Activated T-helper 2 cell treated with anti-CD3 and anti-CD28 coated beads, Interferon-gamma antibody, Interleukin-2, Interleukin-4, amounts not matched to agents 10 μg/mL and 5 μg/mL and 100 μg/mL, durations not matched to agents 14 hours and 24 hours and 36 hours (primary cell): ENCODE data around the gene FAM209A. TPM values are rescaled to one million over a fixed set of nuclear protein-coding genes. Genes with fewer than 3 reads are reported as not detected.
"Not testable (repeated sequence)": the region's sequence is repeated elsewhere in the genome, so short reads cannot be mapped to it uniquely, and the experiment has no call there.

Experiments used
- DNase-seq: peaks from one replicate; pipeline ENCODE4 v3.0.0; 2021; ENCODE audit warnings: low spot score
- H3K27ac Mint-ChIP-seq: one replicate; pipeline ENCODE4 v1.8.0; 2021; ENCODE audit warnings: mixed read lengths
- H3K27me3 Mint-ChIP-seq: one replicate; pipeline ENCODE4 v1.8.0; 2021; ENCODE audit warnings: low read depth, mixed read lengths
- H3K36me3 Mint-ChIP-seq: one replicate; pipeline ENCODE4 v1.8.0; 2021; ENCODE audit warnings: low read depth, mixed read lengths
- H3K4me1 Mint-ChIP-seq: one replicate; pipeline ENCODE4 v1.8.0; 2021; ENCODE audit warnings: low read depth, mixed read lengths
- H3K4me3 Mint-ChIP-seq: one replicate; pipeline ENCODE4 v1.8.0; 2021; ENCODE audit warnings: low read depth, mild to moderate bottlenecking, moderate library complexity, mixed read lengths
- H3K9me3 Mint-ChIP-seq: one replicate; pipeline ENCODE4 v1.8.0; 2021; ENCODE audit warnings: mixed read lengths
- intact Hi-C: fragments of 100-400 bp; cut with micrococcal nuclease; formaldehyde crosslinking; loops from one replicate; pipeline ENCODE4 v1.15.1; 2023
- total RNA-seq: library from RNA; stranded (reverse); gene quantifications from 2 replicates; pipeline ENCODE4 v1.2.3, GENCODE V29; 2022

FAM209A gene
- 1.2 and 1.7 TPM in 2 replicates for total RNA-seq

GRCh38 chr20:56524444-56524843 lies at the start of gene FAM209A:
Gene FAM209A, plus strand, starts transcription at chr20:56524744. Its CDS starts 65 bp downstream, at chr20:56524809.
- H3K4me3 Mint-ChIP-seq, H3K27ac Mint-ChIP-seq, H3K4me1 Mint-ChIP-seq, H3K27me3 Mint-ChIP-seq, intact Hi-C loops, DNase-seq: not testable (repeated sequence)
- Mint-ChIP-seq H3K9me3 (peaks cover 18% of the 10 kb centered on the region), H3K36me3 (peaks cover 35% of the 10 kb centered on the region)

GRCh38 chr20:56483970-56484369 lies 40.6 kb upstream of the FAM209A start:
- DNase-seq: no peak
- Mint-ChIP-seq H3K4me1 (peaks cover 16% of the 10 kb centered on the region), H3K27me3 (no peaks in the 10 kb centered on the region), H3K4me3 (no peak overlapping the region), H3K36me3 (peaks cover 82% of the 10 kb centered on the region), H3K9me3 (no peaks in the 10 kb centered on the region), H3K27ac (peak overlapping the region; percentile 3)
- intact Hi-C loops: no loop called here

- Mint-ChIP-seq H3K4me1 (peaks cover 11% of the 10 kb centered on the region), H3K36me3 (peaks cover 78% of the 10 kb centered on the region), H3K27ac (no peak overlapping the region), H3K27me3 (no peaks in the 10 kb centered on the region), H3K9me3 (no peaks in the 10 kb centered on the region), H3K4me3 (no peak overlapping the region)
- no peak for DNase-seq
- intact Hi-C loops: no loop called here
Measured at GRCh38 chr20:56487216-56487615, 37.3 kb upstream of the FAM209A start.

- H3K4me3 Mint-ChIP-seq: no peak overlapping the region
- H3K9me3 Mint-ChIP-seq: no peaks in the 10 kb centered on the region
- intact Hi-C loops: no loop called here
- H3K27me3 Mint-ChIP-seq: no peaks in the 10 kb centered on the region
- no peak for DNase-seq
- H3K4me1 Mint-ChIP-seq: peaks cover 7% of the 10 kb centered on the region
- peaks cover 79% of the 10 kb centered on the region for H3K36me3 Mint-ChIP-seq
- H3K27ac Mint-ChIP-seq: no peak overlapping the region
Measured at GRCh38 chr20:56488566-56488965, 36.0 kb upstream of the FAM209A start.

GRCh38 chr20:56501116-56501515 lies 23.4 kb upstream of the FAM209A start:
- peaks cover 36% of the 10 kb centered on the region for H3K36me3 Mint-ChIP-seq
- intact Hi-C loops: no loop called here

GRCh38 chr20:56503916-56504315 lies 20.6 kb upstream of the FAM209A start:
- Mint-ChIP-seq H3K36me3 (peaks cover 19% of the 10 kb centered on the region), H3K27ac (no peak overlapping the region), H3K4me1 (peaks cover 10% of the 10 kb centered on the region), H3K9me3 (no peaks in the 10 kb centered on the region), H3K4me3 (no peak overlapping the region), H3K27me3 (no peaks in the 10 kb centered on the region)
- intact Hi-C loops: no loop called here
- no peak for DNase-seq

More at GRCh38 chr20:56501116-56501515, 23.4 kb upstream of the FAM209A start:
- Mint-ChIP-seq H3K4me1 (peaks cover 9% of the 10 kb centered on the region), H3K27ac (no peak overlapping the region), H3K9me3 (peaks cover 6% of the 10 kb centered on the region), H3K27me3 (no peaks in the 10 kb centered on the region), H3K4me3 (no peak overlapping the region)
- DNase-seq: no peak

GRCh38 chr20:56504373-56505005 lies 20.1 kb upstream of the FAM209A start:
- Mint-ChIP-seq H3K36me3 (peaks cover 18% of the 10 kb centered on the region), H3K27ac (no peak overlapping the region), H3K4me3 (no peak overlapping the region), H3K4me1 (peaks cover 10% of the 10 kb centered on the region), H3K27me3 (no peaks in the 10 kb centered on the region), H3K9me3 (no peaks in the 10 kb centered on the region)
- intact Hi-C loops: no loop called here
- peak; percentile 9 for DNase-seq

GRCh38 chr20:56506103-56506502 lies 18.4 kb upstream of the FAM209A start:
- no peak overlapping the region for H3K27ac Mint-ChIP-seq
- no peaks in the 10 kb centered on the region for H3K9me3 Mint-ChIP-seq

GRCh38 chr20:56511926-56512325 lies 12.6 kb upstream of the FAM209A start:
- Mint-ChIP-seq H3K27me3 (no peaks in the 10 kb centered on the region), H3K36me3 (peaks cover 32% of the 10 kb centered on the region), H3K27ac (no peak overlapping the region), H3K4me3 (no peak overlapping the region), H3K4me1 (no peaks in the 10 kb centered on the region), H3K9me3 (no peaks in the 10 kb centered on the region)
- intact Hi-C loops: no loop called here
- no peak for DNase-seq

More at GRCh38 chr20:56506103-56506502, 18.4 kb upstream of the FAM209A start:
- no peak overlapping the region for H3K4me3 Mint-ChIP-seq
- H3K27me3 Mint-ChIP-seq: no peaks in the 10 kb centered on the region
- H3K36me3 Mint-ChIP-seq: peaks cover 18% of the 10 kb centered on the region
- H3K4me1 Mint-ChIP-seq: peaks cover 10% of the 10 kb centered on the region
- no peak for DNase-seq
- intact Hi-C loops: no loop called here

GRCh38 chr20:56513161-56514150 lies 11.1 kb upstream of the FAM209A start:
- no peaks in the 10 kb centered on the region for H3K9me3 Mint-ChIP-seq
- intact Hi-C loops: no loop called here
- no peak for DNase-seq
- H3K4me1 Mint-ChIP-seq: no peaks in the 10 kb centered on the region
- peaks cover 42% of the 10 kb centered on the region for H3K36me3 Mint-ChIP-seq
- H3K27me3 Mint-ChIP-seq: no peaks in the 10 kb centered on the region
- H3K27ac Mint-ChIP-seq: no peak overlapping the region
- H3K4me3 Mint-ChIP-seq: no peak overlapping the region

GRCh38 chr20:56516631-56517030 lies 7.9 kb upstream of the FAM209A start:
- H3K27ac Mint-ChIP-seq: no peak overlapping the region
- no peaks in the 10 kb centered on the region for H3K4me1 Mint-ChIP-seq
- peaks cover 20% of the 10 kb centered on the region for H3K9me3 Mint-ChIP-seq
- no peak overlapping the region for H3K4me3 Mint-ChIP-seq
- intact Hi-C loops: loop anchor here (5.0 kb wide), 1 partner anchor 114 kb away; no protein-coding TSS in a partner anchor
- H3K27me3 Mint-ChIP-seq: no peaks in the 10 kb centered on the region
- H3K36me3 Mint-ChIP-seq: peaks cover 69% of the 10 kb centered on the region
- no peak for DNase-seq

- Mint-ChIP-seq H3K4me1 (no peaks in the 10 kb centered on the region), H3K9me3 (peaks cover 22% of the 10 kb centered on the region), H3K27ac (no peak overlapping the region), H3K27me3 (no peaks in the 10 kb centered on the region), H3K36me3 (peaks cover 72% of the 10 kb centered on the region), H3K4me3 (no peak overlapping the region)
- no peak for DNase-seq
- intact Hi-C loops: loop anchor here (5.0 kb wide), 1 partner anchor 115 kb away; no protein-coding TSS in a partner anchor
Measured at GRCh38 chr20:56517211-56517610, 7.3 kb upstream of the FAM209A start.

GRCh38 chr20:56517641-56518040 lies 6.9 kb upstream of the FAM209A start:
- peaks cover 75% of the 10 kb centered on the region for H3K36me3 Mint-ChIP-seq
- no peak for DNase-seq
- H3K9me3 Mint-ChIP-seq: peaks cover 22% of the 10 kb centered on the region
- no peaks in the 10 kb centered on the region for H3K27me3 Mint-ChIP-seq
- no peak overlapping the region for H3K4me3 Mint-ChIP-seq
- intact Hi-C loops: loop anchor here (5.0 kb wide), 1 partner anchor 115 kb away; no protein-coding TSS in a partner anchor
- no peaks in the 10 kb centered on the region for H3K4me1 Mint-ChIP-seq
- H3K27ac Mint-ChIP-seq: no peak overlapping the region
